HG03378 (cell line): ENCODE results near the gene GPR176.
"Not testable (repeated sequence)": the region's sequence is repeated elsewhere in the genome, so short reads cannot be mapped to it uniquely, and the experiment has no call there.

Experiments
- ATAC-seq: cut with Tn5 transposase; IDR thresholded peaks from one replicate; pipeline ENCODE4 v1.9.1; 2021; ENCODE audit warnings: mild to moderate bottlenecking, moderate library complexity; ENCODE audit not compliant: unreplicated experiment

The GPR176 gene

DNA sequence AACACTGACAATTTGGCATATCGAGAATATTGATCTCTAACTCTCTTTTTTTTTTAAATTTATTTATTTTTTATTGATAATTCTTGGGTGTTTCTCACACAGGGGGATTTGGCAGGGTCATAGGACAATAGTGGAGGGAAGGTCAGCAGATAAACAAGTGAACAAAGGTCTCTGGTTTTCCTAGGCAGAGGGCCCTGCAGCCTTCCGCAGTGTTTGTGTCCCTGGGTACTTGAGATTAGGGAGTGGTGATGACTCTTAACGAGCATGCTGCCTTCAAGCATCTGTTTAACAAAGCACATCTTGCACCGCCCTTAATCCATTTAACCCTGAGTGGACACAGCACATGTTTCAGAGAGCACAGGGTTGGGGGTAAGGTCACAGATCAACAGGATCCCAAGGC lies 27.0 kb downstream of the GPR176 start:
- ATAC-seq = not testable (repeated sequence)

DNA sequence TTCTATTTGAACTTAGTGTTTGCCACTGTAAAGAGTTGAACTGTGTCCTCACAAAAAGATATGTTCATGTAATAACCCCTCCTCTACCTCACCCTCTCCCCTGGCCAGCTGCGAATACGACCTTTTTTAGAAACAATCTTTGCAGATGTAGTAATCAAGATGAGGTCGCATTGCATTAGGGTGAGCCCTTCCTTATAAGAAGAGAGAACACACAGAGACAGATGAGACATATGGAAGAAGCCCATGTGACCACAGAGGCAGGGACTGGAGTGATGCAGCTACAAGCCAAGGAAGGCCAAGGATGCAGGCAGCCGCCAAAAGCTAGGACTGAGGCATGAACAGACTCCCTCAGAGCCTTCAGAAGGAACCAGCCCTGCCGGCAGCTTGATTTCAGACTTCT lies 27.6 kb downstream of the GPR176 start:
- no peak for ATAC-seq

DNA sequence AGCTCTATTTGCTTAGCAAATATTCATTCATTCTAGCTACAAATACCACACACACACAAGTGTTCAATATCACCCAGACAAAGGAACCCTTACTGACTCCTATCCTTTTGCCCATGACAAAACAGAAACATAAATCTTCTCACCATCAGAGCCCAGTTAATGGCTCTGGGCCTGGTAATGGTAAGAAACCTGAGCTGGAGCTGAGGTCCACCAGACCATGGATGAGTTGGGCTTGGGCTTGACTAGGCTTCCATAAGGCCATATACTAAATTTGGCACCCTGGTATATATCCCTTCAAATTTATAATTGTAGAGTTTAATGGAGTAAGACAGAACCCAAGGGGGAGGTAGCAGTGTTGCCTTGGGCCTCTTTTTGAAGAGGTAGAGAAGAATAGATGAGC lies 29.4 kb downstream of the GPR176 start:
- ATAC-seq = no peak

DNA sequence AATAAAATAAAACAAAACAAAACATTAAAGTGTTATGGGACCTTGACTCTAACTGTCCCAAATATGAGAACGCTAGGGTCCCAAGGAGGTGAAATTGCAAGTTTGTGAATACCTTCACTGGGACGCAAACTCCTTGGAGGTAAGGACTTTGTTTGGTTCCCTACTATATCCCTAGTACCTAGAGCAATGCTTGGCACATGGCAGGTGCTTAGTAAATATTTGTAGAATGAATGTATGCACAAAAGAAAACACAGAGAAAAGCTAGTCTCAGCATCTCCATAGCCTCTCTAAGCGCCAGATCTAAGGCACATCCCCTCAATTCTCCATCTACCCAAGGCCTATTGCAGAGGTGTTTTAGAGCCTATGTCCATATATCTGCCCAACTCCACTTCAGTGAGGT lies 30.5 kb downstream of the GPR176 start:
- no peak for ATAC-seq

DNA sequence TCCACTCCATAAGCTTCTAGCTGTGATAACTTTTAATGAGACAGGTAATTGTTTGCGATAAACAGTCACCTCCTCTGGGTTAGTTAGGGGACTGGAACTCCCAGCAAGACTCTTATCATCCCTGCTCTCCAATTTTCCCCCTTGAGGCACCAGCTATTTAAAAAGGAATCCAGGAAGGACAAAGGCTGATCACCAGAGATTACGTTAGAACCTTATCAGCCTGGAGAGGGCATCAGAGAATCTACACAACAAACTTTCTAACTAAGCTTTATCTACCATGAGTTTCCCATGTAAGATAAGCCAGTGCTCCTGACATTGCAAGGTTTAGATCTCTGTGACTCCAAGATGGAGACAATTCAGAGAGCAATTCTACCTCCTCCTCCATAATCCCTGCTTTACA lies 31.3 kb downstream of the GPR176 start:
- ATAC-seq = no peak

DNA sequence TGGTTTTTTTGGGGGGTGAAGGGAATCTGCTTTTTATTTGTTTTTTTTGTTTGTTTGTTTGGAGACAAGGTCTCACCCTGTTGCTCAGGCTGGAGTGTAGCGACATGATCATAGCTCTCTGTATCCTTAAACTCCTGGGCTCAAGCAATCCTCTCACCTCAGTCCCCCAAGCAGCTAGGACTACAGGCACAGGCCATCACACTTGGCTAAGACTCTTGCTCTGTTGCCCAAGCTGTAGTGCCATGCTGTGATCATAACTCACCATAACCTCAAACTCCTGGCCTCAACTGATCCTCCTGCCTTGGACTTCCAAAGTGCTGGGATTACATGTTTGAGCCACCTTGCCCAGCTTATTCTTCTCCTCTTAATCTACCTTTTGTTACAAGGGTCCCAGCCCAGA lies 31.8 kb downstream of the GPR176 start:
- ATAC-seq = no peak

DNA sequence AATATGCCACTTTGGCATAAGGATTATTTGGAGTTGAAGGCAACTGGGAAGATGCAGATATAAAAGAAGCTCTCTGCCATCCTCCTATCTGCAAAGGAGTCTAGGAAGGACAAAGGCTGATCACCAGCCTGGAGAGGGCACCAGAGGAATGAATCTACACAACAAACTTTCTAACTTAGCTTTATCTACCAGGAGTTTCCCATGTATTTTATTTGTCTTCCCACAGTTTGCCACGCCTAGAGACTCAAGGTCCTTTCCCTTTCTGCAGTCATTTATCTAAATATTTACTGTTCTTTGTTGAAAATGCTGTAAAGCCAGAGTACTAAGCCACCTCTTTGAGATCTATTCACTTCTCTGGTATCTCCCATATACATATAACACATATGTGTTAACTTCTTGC lies 32.2 kb downstream of the GPR176 start:
- ATAC-seq = no peak

DNA sequence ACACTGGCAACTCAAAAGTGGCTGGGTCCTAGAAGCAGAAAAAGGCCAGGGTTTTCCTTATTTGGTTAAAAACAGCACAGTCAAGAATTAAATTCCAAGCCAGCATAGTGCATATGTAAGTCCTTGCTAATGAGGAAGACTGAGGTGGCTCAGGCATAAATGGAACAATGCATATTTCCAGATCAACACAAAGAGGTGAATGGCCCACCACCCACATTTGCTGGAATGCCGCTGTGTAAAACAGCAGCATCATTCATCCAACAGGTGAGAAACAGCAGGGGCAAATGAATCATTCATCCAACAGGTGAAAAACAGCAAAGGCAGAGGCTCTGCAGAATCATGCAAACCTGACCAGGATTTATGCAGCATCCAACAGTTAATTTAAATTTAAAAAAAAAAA lies 32.9 kb downstream of the GPR176 start:
- ATAC-seq = no peak

DNA sequence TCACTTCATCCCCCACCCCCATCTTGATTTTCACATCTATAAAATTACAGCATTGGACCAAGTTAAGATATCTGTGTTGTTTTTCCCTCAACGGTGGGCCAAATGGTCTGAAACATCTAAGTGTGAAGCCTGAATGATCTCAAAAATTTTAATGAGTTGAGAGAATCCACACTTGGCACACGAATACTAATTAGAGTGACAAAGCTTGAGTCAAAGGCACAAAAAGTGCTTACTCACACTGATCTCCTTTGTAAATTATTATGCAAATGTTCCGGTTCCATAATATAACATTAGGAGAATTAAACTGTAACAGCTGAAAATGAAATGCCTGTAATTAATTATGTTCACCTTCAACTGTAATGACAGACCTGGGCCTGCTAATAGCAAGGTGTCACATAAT lies 33.6 kb downstream of the GPR176 start:
- no peak for ATAC-seq

DNA sequence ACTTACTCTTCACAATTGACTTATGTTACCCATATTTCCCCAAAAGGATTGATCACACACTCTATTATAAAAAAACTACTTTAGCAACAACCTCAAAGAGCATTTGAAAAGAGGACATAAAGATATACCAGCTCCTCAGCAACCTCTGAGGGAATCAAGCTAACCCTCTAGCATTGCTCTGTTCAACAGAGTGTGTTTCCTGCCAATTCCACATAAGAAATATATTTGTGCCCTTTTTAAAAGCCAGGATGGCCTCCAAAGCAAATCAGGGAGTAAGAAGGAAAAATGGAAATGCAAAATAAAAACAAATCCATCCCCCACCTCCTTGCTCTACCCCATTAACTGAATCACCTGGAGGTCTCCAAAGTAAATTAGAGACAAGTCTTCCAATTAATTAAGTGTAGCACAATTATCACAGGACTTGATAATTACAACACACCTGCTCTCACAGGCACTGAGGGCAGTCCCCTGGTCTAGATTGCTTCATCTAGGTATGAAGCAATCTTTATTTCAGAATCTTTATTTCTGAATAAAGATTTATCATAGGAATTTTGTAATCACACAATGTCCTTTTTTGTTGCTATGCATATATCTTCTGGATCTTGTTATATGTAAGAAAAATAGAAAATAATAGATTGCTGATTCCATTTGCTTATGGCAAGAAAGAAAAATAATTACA lies 34.8 kb downstream of the GPR176 start:
- ATAC-seq = no peak

DNA sequence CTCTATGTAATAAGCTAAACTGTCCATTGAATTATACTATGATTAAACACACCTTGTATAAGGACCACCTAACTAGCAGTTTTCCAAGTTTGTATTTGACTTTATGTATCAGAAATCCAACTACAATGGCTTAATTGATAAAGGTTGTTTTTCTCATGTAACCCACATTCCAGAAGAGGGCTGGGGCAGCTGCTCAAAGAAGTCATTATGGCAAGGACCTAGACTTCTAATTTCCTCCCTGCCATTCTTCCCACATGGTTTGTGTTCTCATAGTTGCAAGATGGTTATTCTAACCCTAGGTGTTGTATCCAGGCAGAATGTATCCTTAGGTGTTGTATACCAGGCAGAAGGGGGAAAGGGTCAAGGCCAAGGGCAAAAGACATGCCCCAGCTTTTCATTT lies 35.7 kb downstream of the GPR176 start:
- no peak for ATAC-seq

DNA sequence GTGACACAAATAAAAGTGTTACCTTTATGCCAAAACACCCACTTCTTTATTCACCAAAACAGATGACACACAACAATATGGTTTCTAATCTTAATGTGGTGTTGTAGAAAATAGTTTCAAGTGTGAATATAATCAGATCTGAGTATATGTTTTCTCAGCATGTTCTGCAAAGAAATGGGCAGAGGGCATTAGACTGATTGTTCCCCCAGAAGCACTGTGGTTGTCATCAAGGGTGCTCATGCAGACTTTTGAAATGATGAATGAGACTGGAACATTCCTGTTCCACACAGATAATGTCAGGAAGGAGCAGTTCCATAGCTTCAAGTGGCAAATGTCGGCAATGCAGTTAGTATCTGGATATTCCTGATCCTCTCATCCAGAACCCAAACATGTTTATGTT lies 37.5 kb downstream of the GPR176 start:
- ATAC-seq = no peak

DNA sequence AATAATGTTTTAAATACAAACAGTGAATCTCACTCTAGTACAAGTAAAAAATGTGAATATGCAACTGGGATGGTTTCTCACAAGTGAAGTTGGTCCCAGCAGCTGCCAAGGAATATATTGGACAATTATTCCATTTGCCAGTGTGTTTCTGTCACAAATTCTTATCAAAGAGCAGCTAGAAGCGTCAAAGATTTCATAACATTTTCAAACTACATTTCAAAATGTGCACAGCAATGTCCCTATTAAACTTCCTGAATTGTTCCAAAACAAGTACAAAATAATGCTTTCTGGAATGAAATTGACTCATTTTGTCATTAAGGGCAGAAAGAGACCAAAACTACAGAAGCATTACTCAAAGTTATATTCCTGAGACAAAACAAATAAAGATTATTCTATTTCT lies 38.3 kb downstream of the GPR176 start:
- ATAC-seq = no peak

DNA sequence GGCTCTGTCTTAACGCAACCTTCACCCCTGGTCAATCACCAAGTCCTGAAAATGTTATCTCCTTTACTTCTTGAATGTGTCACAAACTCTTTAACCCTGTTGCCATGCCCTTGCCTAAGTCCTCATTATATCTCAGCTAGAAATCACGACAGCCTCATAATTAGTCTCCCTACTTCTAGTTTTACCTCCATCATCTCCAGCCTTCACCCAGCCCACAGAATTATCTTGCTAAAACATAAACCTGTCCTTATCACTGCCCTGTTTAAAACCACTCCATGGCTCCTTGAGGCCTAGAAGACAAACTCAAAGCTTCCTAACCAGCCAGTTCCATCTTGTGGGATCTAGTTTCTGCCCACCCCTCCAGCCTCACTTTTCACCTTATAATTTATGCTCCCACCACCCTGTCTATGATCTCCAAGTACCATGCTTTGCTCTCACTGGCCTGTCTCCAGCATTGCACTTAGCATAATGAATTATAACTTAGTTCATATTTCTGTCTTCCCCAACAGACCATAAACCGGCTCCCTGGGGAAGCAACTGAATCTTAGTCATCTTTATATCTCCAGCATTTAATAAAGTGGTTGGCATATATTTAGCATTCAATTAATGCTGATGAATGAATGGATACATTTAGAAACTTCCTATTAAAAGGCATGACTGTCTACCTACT lies 39.2 kb downstream of the GPR176 start:
- ATAC-seq = no peak

DNA sequence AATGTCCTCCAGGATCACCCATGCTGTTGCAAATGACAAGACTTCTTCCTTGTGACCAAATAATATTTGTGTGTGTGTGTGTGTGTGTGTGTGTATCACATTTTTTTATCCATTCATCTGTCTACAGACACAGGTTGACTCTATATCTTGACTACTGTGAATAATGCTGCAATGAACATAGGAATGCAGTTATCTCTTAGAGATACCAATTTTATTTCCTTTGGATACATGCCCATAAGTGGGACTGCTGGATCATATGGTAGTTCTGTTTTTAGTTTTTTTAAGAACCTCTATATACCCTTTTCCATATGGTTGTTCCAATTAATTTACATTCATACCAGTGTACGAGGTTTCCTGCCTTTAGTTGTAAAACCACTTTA lies 41.7 kb downstream of the GPR176 start:
- no peak for ATAC-seq

DNA sequence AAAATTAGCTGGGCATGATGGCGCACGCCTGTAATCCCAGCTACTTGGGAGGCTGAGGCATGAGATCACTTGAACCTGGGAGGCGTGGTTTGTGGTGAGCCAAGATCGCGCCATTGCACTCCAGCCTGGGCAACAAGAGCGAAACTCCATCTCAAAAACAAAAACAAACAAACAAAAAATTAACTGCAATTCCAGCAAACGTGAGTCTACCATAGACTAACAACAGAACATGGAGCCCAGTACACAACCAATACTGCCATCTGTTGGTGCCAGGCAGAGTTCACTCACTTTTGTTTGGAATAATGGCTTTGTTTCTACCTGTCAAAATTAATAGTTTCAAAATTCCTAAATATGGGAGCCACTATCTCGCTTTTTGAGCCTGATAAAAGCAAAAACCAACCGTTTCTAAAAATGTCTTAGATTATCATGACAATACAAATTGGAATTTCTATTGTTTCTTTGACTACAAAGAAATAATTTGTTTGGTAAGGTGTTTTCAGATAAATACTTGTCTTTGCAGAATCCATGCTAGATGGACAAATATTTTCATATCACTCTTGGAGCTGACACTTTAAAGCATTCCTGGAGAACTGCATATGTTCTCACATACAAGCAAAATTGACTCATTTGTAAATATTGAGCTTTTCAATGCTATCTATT lies 45.0 kb downstream of the GPR176 start:
- no peak for ATAC-seq

DNA sequence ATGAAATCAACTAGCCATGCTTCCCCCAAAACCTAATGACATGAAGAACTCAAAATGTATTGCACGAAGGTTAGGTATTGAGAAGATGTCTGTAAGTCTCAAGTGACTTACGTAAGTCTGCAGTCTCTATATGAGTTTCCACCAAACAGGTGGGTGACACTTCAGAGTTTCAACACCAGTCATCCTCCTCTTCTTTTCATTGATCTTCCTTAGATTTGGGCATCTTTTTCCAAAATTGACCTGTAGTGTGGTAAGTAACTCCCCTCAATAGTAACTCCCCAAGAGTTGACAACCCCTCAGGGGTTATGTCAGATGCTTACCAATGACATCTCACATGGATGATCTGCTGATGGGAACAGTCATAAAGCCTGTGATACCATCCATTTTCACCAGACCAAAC lies 46.1 kb downstream of the GPR176 start:
- no peak for ATAC-seq

DNA sequence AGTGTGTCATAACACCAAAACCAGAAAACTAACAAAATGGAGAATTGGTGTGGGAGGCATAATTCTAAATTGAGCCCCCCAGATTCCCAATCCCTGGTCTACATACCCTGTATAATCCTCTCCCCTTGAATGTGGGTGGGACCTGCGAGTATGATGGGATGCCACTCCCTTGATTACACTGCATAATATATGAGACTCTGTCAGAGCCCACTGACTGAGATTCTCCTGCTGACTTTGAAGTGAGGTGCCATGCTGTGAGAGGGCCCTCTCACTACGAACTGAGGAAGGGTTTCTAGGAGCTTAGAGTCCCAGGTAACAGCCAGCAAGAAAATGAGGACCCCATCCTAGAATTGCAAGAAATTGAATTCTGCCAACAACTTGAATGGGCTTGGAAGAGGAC lies 49.5 kb downstream of the GPR176 start:
- no peak for ATAC-seq

DNA sequence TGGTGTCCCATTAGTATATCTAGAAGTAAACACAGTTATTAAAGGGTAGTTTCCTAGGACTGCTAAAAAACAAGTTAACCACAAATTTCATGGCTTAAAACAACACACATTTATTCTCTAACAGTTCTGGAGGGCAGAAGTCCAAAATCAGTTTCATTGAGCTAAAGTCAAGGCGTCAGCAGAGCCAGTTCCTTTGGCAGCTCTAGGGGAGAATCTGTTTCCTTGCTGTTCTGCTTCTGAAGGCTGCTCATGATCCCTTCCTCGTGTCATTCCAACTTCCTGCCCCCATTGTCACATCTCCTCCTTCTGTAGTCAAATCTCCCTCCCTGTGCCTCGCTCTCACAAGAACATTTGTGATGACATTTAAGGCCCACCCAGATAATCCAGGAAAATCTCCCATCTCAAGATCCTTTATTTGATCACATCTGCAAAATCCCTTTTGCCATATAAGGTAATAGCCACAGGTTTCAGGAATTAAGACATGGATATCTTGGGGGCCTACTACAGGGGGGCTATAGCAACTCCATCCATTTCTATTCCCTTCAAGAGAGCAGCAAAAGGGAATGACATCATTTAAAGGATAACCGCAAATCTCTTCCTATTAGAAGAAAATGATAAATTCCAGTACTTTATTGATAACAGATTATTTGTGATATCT lies 50.1 kb downstream of the GPR176 start:
- no peak for ATAC-seq

DNA sequence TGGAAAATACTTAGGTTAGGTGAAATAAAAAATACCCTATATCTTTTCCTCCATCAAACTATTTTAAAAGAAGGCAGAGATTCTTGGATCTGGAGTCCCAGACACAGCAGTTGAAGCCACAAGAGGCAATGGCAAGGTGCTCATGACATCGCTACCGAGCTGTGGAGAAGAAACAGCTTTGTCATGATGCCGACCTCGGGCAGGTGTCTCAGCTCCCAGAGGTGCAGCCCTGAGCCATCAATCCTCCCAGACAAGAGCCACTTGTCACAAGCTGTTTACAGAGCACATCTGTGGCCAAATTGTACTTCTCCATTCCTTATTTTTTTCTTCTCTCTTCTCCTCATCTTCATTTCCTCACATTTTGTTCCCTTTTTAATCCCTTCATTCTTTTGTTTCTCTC lies 50.8 kb downstream of the GPR176 start:
- ATAC-seq = no peak

DNA sequence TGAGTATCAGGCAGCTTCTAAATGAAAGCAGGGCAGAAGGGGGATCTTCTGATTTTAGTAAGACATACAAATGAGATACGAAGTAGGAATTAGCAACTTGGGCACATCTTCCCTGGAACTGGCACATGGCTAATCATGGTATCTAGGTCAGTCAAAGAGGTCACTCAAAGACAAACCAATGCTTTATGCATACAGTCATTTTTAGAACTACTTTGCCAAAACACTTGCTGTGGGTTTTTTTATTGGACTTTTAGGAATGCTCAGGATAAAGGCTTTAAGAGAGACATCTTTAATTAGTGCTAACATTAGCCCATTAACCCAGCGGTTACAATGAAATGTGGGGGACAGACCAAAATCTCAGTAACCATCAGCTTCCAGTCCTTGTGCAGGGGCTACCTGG lies 51.7 kb downstream of the GPR176 start:
- no peak for ATAC-seq

DNA sequence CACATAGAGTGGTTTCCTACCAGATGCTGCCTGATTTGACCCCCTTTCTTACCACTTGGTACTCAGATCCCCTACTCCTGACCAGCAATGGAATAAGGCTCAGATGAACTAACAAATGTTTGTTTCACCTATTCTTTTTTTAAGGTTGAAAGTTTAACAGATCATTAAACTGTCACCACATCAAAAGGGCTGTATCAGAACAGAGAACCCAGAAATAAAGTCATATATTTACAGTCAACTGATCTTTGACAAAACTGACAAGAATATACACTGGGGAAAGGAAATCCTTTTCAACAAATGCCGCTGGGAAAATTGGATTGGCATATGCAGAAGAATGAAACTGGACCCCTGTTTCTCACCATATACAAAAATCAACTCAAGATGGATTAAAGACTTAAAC lies 56.0 kb downstream of the GPR176 start:
- ATAC-seq = no peak
